ENCODE measurements around the gene ZNF185. TPM values are rescaled to one million over a fixed set of nuclear protein-coding genes. Genes with fewer than 3 reads are reported as not detected.
"Not testable (repeated sequence)": the region's sequence is repeated elsewhere in the genome, so short reads cannot be mapped to it uniquely, and the experiment has no call there.

The ZNF185 gene
- total RNA-seq, 4 donors from 2014 or later: 0.56 to 2.2 (median 1.3) TPM

DNA sequence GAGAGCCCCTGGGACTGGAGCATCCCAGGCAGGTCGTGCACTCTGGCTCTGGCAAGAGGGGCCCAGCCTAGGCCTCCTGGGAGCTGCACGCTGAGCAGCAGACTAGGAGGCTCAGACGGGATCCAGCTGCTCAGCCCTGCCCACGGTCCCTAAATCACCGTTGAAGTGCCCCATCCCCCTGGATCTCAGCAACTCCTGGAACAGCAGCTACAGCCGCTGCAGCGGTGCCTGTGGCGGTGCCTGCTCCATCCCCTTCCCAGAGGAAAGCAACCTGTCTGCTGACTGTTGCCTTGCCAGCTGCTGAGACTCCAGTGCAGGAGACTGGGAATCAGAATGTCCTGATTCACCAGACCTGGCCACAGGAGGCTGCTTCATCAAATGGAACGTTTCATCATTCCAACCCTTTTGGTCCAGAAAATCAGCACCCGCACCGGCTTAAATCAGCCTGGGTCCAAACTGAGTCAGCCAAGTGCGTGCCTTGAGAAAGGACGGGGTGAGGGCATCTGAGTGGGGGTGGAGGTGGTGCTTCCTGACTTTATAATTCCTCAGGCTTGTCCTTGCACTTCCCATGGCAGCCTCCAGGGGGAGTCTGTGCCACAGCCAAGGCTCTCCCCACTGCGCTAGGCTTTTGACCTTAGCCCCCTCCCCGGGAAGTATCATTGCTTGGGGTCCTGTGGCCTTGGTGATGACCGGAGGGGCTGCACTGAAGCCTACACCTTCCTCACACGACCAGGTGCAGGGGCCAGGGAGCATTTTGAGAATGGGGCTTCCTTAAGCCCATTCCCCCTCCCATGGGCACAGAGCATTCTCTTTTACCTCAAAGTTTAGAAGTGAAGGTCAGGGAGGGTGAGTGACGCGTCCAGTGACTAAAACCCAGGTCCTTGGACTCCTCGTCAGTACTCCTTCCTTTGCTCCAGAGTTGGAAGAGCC lies 6.5 kb downstream of the ZNF185 start:
- H3K27me3 ChIP-seq: peaks cover 0 to 3% (median 0%) of the 10 kb centered on the region in 3 donors
- TF ChIP-seq, protein P1, sequence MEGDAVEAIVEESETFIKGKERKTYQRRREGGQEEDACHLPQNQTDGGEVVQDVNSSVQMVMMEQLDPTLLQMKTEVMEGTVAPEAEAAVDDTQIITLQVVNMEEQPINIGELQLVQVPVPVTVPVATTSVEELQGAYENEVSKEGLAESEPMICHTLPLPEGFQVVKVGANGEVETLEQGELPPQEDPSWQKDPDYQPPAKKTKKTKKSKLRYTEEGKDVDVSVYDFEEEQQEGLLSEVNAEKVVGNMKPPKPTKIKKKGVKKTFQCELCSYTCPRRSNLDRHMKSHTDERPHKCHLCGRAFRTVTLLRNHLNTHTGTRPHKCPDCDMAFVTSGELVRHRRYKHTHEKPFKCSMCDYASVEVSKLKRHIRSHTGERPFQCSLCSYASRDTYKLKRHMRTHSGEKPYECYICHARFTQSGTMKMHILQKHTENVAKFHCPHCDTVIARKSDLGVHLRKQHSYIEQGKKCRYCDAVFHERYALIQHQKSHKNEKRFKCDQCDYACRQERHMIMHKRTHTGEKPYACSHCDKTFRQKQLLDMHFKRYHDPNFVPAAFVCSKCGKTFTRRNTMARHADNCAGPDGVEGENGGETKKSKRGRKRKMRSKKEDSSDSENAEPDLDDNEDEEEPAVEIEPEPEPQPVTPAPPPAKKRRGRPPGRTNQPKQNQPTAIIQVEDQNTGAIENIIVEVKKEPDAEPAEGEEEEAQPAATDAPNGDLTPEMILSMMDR (IDR thresholded peaks at IDR 0.05 in 4 of 5, conservative IDR thresholded peaks at IDR 0.05 in 1 of 5): peak; percentile 20 to 52 (median 44)
- TF ChIP-seq POLR2A (IDR thresholded peaks at IDR 0.05): no peak
- no peaks in the 10 kb centered on the region for H3K9me3 ChIP-seq
- in situ Hi-C loops (cut with MboI; ENCODE audit: low sequenced_read_pairs in 4 of 4): no loop called here
- intact Hi-C loops (cut with DNase I; ENCODE audit: low total_unique reads): no loop called here
- H3K36me3 ChIP-seq: no peaks in the 10 kb centered on the region
- H3K4me1 ChIP-seq: no peaks in the 10 kb centered on the region
- no peak overlapping the region for H3K27ac ChIP-seq
- DNase-seq: no peak
- H3K4me3 ChIP-seq: no peak overlapping the region
- ATAC-seq: no peak

DNA sequence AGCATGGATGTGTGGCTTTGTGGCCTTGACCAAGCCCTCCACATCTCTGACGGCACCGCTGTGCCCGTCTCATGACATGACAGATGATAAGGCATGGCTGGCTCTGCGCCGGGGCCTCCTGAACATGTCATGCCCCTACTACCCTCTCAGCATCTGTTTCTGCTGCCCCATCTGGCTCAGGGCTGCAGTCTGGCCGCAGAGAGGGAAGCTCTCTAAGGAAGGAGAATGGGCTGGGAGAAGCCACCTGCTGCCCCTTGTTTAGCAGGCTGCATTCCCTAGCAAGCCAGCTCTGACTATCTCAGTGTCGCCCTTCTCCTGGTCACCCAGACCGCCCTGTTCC lies 7.2 kb downstream of the ZNF185 start:
- H3K36me3 ChIP-seq: no peaks in the 10 kb centered on the region
- DNase-seq (no peak), ATAC-seq (no peak)
- H3K4me1 ChIP-seq: no peaks in the 10 kb centered on the region
- no peak overlapping the region for H3K27ac ChIP-seq
- intact Hi-C loops (cut with DNase I; ENCODE audit: low total_unique reads) (no loop called here), in situ Hi-C loops (cut with MboI; ENCODE audit: low sequenced_read_pairs in 4 of 4) (no loop called here)
- peaks cover 0 to 3% (median 0%) of the 10 kb centered on the region in 3 donors for H3K27me3 ChIP-seq
- H3K4me3 ChIP-seq: no peak overlapping the region
- no peak for TF ChIP-seq POLR2A (IDR thresholded peaks at IDR 0.05)
- TF ChIP-seq, protein P1 (IDR thresholded peaks at IDR 0.05 in 4 of 5, conservative IDR thresholded peaks at IDR 0.05 in 1 of 5): no peak
- H3K9me3 ChIP-seq: no peaks in the 10 kb centered on the region

DNA sequence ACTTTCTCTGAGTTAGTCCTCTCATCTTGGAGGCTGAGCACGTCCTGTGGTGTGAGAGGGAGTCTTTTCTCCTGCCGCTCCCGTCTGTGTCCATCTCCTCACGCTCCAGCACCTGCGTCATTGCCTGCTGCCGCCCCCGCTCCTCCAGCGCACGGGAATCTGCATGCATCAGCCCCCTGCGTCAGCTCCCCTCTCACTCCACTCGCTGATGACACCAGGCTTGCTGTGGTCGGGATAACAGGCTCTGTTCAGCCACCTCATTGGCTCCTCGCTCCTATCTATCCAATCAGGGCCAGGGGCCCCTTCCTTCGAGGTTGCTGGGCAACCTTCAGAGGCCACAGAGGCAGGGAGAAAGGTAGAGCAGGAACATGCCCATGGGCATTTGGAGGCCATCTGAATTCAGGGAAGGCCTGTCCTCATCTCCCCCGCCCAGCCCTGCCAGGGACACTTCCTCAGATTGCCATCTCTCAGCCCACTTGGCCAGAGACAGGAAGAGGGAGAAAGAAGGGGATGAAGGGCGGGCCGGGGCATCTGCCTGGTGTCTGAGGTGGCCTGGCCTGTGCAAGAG lies 9.3 kb downstream of the ZNF185 start:
- Histone ChIP-seq H3K27me3 (peaks cover 0 to 3% (median 0%) of the 10 kb centered on the region in 3 donors), H3K4me1 (no peaks in the 10 kb centered on the region), H3K9me3 (no peaks in the 10 kb centered on the region), H3K4me3 (no peak overlapping the region), H3K27ac (no peak overlapping the region), H3K36me3 (no peaks in the 10 kb centered on the region)
- DNase-seq (no peak), ATAC-seq (no peak)
- intact Hi-C loops (cut with DNase I; ENCODE audit: low total_unique reads) (no loop called here), in situ Hi-C loops (cut with MboI; ENCODE audit: low sequenced_read_pairs in 4 of 4) (no loop called here)
- TF ChIP-seq POLR2A (IDR thresholded peaks at IDR 0.05): no peak
- TF ChIP-seq, protein P1 (IDR thresholded peaks at IDR 0.05 in 4 of 5, conservative IDR thresholded peaks at IDR 0.05 in 1 of 5): no peak

- no peak for DNase-seq
- intact Hi-C loops (cut with DNase I; ENCODE audit: low total_unique reads) (no loop called here), in situ Hi-C loops (cut with MboI; ENCODE audit: low sequenced_read_pairs in 4 of 4) (no loop called here)
- TF ChIP-seq, protein P1 (IDR thresholded peaks at IDR 0.05 in 4 of 5, conservative IDR thresholded peaks at IDR 0.05 in 1 of 5): no peak
- no peak for TF ChIP-seq POLR2A (IDR thresholded peaks at IDR 0.05)
- peaks cover 0 to 3% (median 0%) of the 10 kb centered on the region in 3 donors for H3K27me3 ChIP-seq
- H3K9me3 ChIP-seq: no peaks in the 10 kb centered on the region
- H3K4me1 ChIP-seq: no peaks in the 10 kb centered on the region
- ATAC-seq: no peak
- H3K27ac ChIP-seq: no peak overlapping the region
- H3K36me3 ChIP-seq: no peaks in the 10 kb centered on the region
- no peak overlapping the region for H3K4me3 ChIP-seq
These were observed 10.6 kb downstream of the ZNF185 start for GRCh38 chrX:152908486-152908885.

DNA sequence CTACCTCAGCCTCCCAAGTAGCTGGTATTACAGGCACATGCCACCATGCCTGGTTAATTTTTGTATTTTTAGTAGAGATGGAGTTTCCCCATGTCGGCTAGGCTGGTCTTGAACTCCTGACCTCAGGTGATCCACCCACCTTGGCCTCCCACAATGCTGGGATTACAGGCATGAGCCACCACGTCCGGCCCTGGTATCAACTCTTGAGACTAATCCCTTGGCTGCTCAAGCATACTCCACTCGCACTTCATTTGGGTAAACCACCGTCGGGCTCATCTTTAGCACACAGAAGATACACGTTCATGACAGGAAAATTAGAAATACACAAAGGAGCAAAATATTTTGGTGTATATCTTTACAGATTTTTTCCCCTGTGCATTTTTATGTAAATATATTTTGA lies 12.2 kb downstream of the ZNF185 start:
- DNase-seq; in situ Hi-C loops (cut with MboI; ENCODE audit: low sequenced_read_pairs in 4 of 4); ATAC-seq; H3K9me3 ChIP-seq; H3K27me3 ChIP-seq; H3K27ac ChIP-seq; H3K4me1 ChIP-seq; intact Hi-C loops (cut with DNase I; ENCODE audit: low total_unique reads); H3K4me3 ChIP-seq; H3K36me3 ChIP-seq: not testable (repeated sequence)
